CD4-positive, alpha-beta memory T cell (primary cell): ENCODE measurements around the gene WNT8B. TPM values are rescaled to one million over a fixed set of nuclear protein-coding genes. Genes with fewer than 3 reads are reported as not detected.
A peak's percentile ranks its signal among the peaks of the same experiment; 100 is the strongest.

Source experiments
- CTCF ChIA-PET: fragments of 350-600 bp; sonication (Branson Sonifier 250); formaldehyde crosslinking; loops from one replicate; lab custom pipeline; 2021; ENCODE audit warnings: inconsistent platforms; ENCODE audit not compliant: partially characterized antibody; lab: Charles Lee
- POLR2A ChIA-PET: fragments of 350-600 bp; sonication (Branson Sonifier 250); formaldehyde crosslinking; loops from one replicate; lab custom pipeline; 2021; ENCODE audit not compliant: partially characterized antibody; lab: Charles Lee
- DNase-seq, 5 donors: peaks; one replicate each; pipeline versions ENCODE4 v3.0.0 to v3.0.0-alpha.2; 2020 to 2022; ENCODE audit warnings: mixed read lengths in 1 of 5
- H3K27ac ChIP-seq: one replicate; pipeline ENCODE4 v1.7.0; 2013; ENCODE audit warnings: low read depth, low read length
- H3K27me3 ChIP-seq: 2 replicates; pipeline ENCODE4 v1.7.0; 2013; ENCODE audit warnings: mild to moderate bottlenecking, low read length, moderate library complexity; ENCODE audit not compliant: insufficient read depth
- H3K36me3 ChIP-seq: 2 replicates; pipeline ENCODE4 v1.7.0; 2013; ENCODE audit warnings: mild to moderate bottlenecking, low read length, moderate library complexity; ENCODE audit not compliant: insufficient read depth
- H3K4me1 ChIP-seq: 2 replicates; pipeline ENCODE4 v1.7.0; 2013; ENCODE audit warnings: mild to moderate bottlenecking, low read length, moderate library complexity; ENCODE audit not compliant: insufficient read depth
- H3K4me3 ChIP-seq, 2 donors: one replicate each; pipeline ENCODE4 v1.7.0; 2013; ENCODE audit warnings: low read length in 2 of 2, mild to moderate bottlenecking in 1 of 2
- H3K9me3 ChIP-seq, 2 donors: one replicate each; pipeline ENCODE4 v1.7.0; 2013; ENCODE audit warnings: low read length in 2 of 2, control low read depth in 1 of 2; ENCODE audit not compliant: control insufficient read depth in 1 of 2
- H3K27ac Mint-ChIP-seq, 7 donors: one replicate each; pipeline ENCODE4 v1.8.0; 2020 to 2021; ENCODE audit warnings: mixed read lengths in 7 of 7, mild to moderate bottlenecking in 6 of 7, inconsistent platforms in 3 of 7, moderate library complexity in 3 of 7
- H3K27me3 Mint-ChIP-seq, 2 donors: one replicate each; pipeline ENCODE4 v1.8.0; 2020 to 2021; ENCODE audit warnings: mixed read lengths in 2 of 2
- H3K36me3 Mint-ChIP-seq, 2 donors: one replicate each; pipeline ENCODE4 v1.8.0; 2020 to 2021; ENCODE audit warnings: mixed read lengths in 2 of 2, inconsistent platforms in 1 of 2, mild to moderate bottlenecking in 1 of 2
- H3K4me1 Mint-ChIP-seq, 4 donors: one replicate each; pipeline ENCODE4 v1.8.0; 2020 to 2021; ENCODE audit warnings: mixed read lengths in 4 of 4, mild to moderate bottlenecking in 1 of 4
- H3K4me3 Mint-ChIP-seq, 8 donors: one replicate each; pipeline ENCODE4 v1.8.0; 2020 to 2021; ENCODE audit warnings: mixed read lengths in 8 of 8, mild to moderate bottlenecking in 7 of 8, moderate library complexity in 6 of 8, inconsistent platforms in 3 of 8
- H3K9me3 Mint-ChIP-seq, 8 donors: one replicate each; pipeline ENCODE4 v1.8.0; 2020 to 2021; ENCODE audit warnings: mixed read lengths in 8 of 8, mild to moderate bottlenecking in 5 of 8, inconsistent platforms in 3 of 8, moderate library complexity in 1 of 8
- intact Hi-C: fragments of 100-400 bp; cut with micrococcal nuclease; formaldehyde crosslinking; loops from one replicate; pipeline ENCODE4 v1.15.1; 2023
- polyA plus RNA-seq, 2 donors: library from polyadenylated mRNA; unstranded; fragments of 300-500 nt; fragmentation: Illumina TruSeq; gene quantifications; one replicate each; pipeline ENCODE4 v1.2.3, GENCODE V29; 2021
- total RNA-seq, 2 experiments: library from RNA; stranded (reverse); gene quantifications; one replicate each; pipeline ENCODE4 v1.2.3, GENCODE V29; 2021

Gene WNT8B
- total and polyA plus RNA-seq, 4 experiments from 2014 or later, result not detected

- no peak for DNase-seq
- Mint-ChIP-seq H3K4me1 (no peaks in the 10 kb centered on the region), H3K36me3 (peaks cover 62 to 65% of the 10 kb centered on the region in 2 donors), H3K27me3 (no peaks in the 10 kb centered on the region), H3K9me3 (no peaks in the 10 kb centered on the region), H3K4me3 (no peak overlapping the region), H3K27ac (peak overlapping the region in 1 of 7 donors; percentile 29)
- Histone ChIP-seq H3K27me3 (no peaks in the 10 kb centered on the region), H3K27ac (no peak overlapping the region), H3K4me1 (no peaks in the 10 kb centered on the region), H3K9me3 (no peaks in the 10 kb centered on the region), H3K4me3 (no peak overlapping the region), H3K36me3 (peaks cover 32% of the 10 kb centered on the region)
- intact Hi-C loops, result no loop called here
- POLR2A ChIA-PET, result no interaction called here
- CTCF ChIA-PET, result interaction anchor here (1.3 to 2.9 kb wide), 3 partner anchors 19 to 49 kb away, joined by 3 to 14 read pairs (median 7); no protein-coding TSS in a partner anchor
These were observed 26.6 kb downstream of the WNT8B start for GRCh38 chr10:100489396-100489795.

GRCh38 chr10:100490531-100490930, 27.7 kb downstream of the WNT8B start:
- POLR2A ChIA-PET, result no interaction called here
- no peak overlapping the region for H3K4me3 Mint-ChIP-seq
- intact Hi-C loops, result no loop called here
- H3K27me3 ChIP-seq, result no peaks in the 10 kb centered on the region
- no peak overlapping the region for H3K27ac Mint-ChIP-seq
- peaks cover 39% of the 10 kb centered on the region for H3K36me3 ChIP-seq
- H3K9me3 ChIP-seq, result no peaks in the 10 kb centered on the region
- H3K36me3 Mint-ChIP-seq, result peaks cover 68% of the 10 kb centered on the region in 2 donors
- H3K4me3 ChIP-seq, result no peak overlapping the region
- H3K9me3 Mint-ChIP-seq, result no peaks in the 10 kb centered on the region
- no peaks in the 10 kb centered on the region for H3K27me3 Mint-ChIP-seq
- H3K27ac ChIP-seq, result no peak overlapping the region
- no peaks in the 10 kb centered on the region for H3K4me1 Mint-ChIP-seq
- CTCF ChIA-PET, result interaction anchor here (1.6 to 14.3 kb wide), 2 partner anchors 8 to 23 kb away, joined by 4 to 84 read pairs; no protein-coding TSS in a partner anchor
- DNase-seq, result no peak
- no peaks in the 10 kb centered on the region for H3K4me1 ChIP-seq

DNA sequence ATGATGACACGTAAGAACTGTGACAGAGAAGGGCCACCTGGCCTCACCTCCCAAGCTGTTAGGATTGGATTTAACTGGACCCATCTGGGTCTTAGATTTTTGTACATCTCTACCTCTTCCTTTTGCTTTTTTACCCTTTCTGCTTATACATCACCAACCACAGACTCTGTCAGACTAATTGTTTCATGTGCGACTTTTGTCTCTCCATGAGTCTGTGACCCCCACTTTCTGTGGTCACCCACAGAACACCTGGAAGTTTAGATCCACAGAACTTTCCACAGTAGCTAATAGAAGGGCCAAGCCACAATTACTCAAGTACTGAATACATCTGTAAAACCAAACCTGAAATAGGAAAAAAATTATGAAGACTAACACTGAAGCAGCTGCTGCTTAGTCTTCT, 33.8 kb downstream of the WNT8B start:
- POLR2A ChIA-PET, result no interaction called here
- Histone ChIP-seq H3K4me3 (no peak overlapping the region), H3K27ac (no peak overlapping the region), H3K27me3 (no peaks in the 10 kb centered on the region), H3K36me3 (peaks cover 57% of the 10 kb centered on the region), H3K4me1 (no peaks in the 10 kb centered on the region), H3K9me3 (no peaks in the 10 kb centered on the region)
- H3K4me1 Mint-ChIP-seq, result peaks cover 0 to 7% (median under 1%) of the 10 kb centered on the region in 4 donors
- intact Hi-C loops, result no loop called here
- no peaks in the 10 kb centered on the region for H3K27me3 Mint-ChIP-seq
- peaks cover 63 to 77% of the 10 kb centered on the region in 2 donors for H3K36me3 Mint-ChIP-seq
- peak overlapping the region in 1 of 8 donors; percentile 49 for H3K4me3 Mint-ChIP-seq
- CTCF ChIA-PET, result interaction anchor here (4.1 to 14.3 kb wide), 3 partner anchors 12 to 21 kb away, joined by 27 to 84 read pairs (median 36); partner anchors contain the start of gene SEC31B
- no peak overlapping the region for H3K27ac Mint-ChIP-seq
- no peak for DNase-seq
- H3K9me3 Mint-ChIP-seq, result no peaks in the 10 kb centered on the region

DNA sequence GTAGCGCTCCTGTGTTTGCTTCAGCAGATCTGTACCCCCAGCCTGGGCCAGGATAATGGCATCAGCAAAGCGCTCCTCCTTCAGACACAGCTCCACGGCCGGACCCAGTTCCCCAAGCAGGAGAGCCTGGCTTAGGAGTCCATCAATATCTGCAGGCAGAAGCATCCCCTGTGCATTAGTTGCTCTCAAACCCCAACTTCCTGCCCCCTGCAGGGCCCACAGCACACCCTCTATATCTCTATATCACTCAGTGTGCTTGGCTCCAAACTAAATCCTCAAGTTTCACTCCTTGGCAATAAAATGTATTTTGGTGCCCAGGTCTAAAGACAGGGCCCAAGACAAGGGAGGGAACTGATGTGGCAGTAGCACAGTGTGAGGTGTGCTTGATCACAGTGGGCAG, 35.2 kb downstream of the WNT8B start:
- Histone ChIP-seq H3K9me3 (no peaks in the 10 kb centered on the region), H3K27ac (no peak overlapping the region), H3K4me3 (no peak overlapping the region), H3K36me3 (peaks cover 64% of the 10 kb centered on the region), H3K27me3 (no peaks in the 10 kb centered on the region), H3K4me1 (no peaks in the 10 kb centered on the region)
- ChIA-PET POLR2A (no interaction called here), CTCF (interaction anchor here (5.5 to 14.3 kb wide), 2 partner anchors 11 to 15 kb away, joined by 36 to 84 read pairs; no protein-coding TSS in a partner anchor)
- Mint-ChIP-seq H3K27me3 (no peaks in the 10 kb centered on the region), H3K36me3 (peaks cover 70 to 80% of the 10 kb centered on the region in 2 donors), H3K9me3 (no peaks in the 10 kb centered on the region), H3K27ac (peak overlapping the region in 1 of 7 donors; percentile 72), H3K4me1 (peaks cover 0 to 7% (median under 1%) of the 10 kb centered on the region in 4 donors), H3K4me3 (no peak overlapping the region)
- intact Hi-C loops, result no loop called here
- no peak for DNase-seq

DNA sequence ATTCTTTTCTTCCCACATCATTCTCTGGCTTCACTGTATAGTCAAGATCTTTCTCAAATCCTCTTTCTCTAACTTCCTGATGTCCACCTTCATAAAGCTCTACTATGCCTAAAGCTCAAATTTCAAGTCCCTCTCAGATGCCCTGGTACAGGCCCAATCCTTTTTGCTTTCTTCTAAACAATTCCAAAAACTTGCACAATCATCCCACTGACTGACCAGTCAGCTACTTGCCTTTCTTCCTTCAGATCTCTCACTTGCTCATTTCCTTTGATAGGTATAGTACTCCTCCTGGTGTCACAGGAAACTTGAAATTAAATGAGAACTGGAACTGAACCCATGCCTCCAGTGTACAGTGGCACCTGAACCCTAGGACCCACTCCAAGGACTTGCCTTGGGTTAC, 38.6 kb downstream of the WNT8B start:
- H3K9me3 ChIP-seq, result no peaks in the 10 kb centered on the region
- intact Hi-C loops, result no loop called here
- H3K4me3 Mint-ChIP-seq, result no peak overlapping the region
- H3K27ac Mint-ChIP-seq, result peak overlapping the region in 1 of 7 donors; percentile 53
- H3K4me3 ChIP-seq, result no peak overlapping the region
- H3K9me3 Mint-ChIP-seq, result no peaks in the 10 kb centered on the region
- H3K36me3 ChIP-seq, result peaks cover 49% of the 10 kb centered on the region
- no peak overlapping the region for H3K27ac ChIP-seq
- peaks cover 74% of the 10 kb centered on the region in 2 donors for H3K36me3 Mint-ChIP-seq
- CTCF ChIA-PET, result interaction anchor here (0.7 to 14.3 kb wide), 5 partner anchors 8 to 155 kb away, joined by 3 to 84 read pairs (median 5); no protein-coding TSS in a partner anchor
- POLR2A ChIA-PET, result interaction anchor here (0.6 kb wide), 1 partner anchor 1620 kb away, joined by 3 read pairs; no protein-coding TSS in a partner anchor
- no peaks in the 10 kb centered on the region for H3K27me3 Mint-ChIP-seq
- H3K27me3 ChIP-seq, result no peaks in the 10 kb centered on the region
- DNase-seq, result no peak
- H3K4me1 Mint-ChIP-seq, result peaks cover 0 to 9% (median 1%) of the 10 kb centered on the region in 4 donors
- H3K4me1 ChIP-seq, result no peaks in the 10 kb centered on the region

DNA sequence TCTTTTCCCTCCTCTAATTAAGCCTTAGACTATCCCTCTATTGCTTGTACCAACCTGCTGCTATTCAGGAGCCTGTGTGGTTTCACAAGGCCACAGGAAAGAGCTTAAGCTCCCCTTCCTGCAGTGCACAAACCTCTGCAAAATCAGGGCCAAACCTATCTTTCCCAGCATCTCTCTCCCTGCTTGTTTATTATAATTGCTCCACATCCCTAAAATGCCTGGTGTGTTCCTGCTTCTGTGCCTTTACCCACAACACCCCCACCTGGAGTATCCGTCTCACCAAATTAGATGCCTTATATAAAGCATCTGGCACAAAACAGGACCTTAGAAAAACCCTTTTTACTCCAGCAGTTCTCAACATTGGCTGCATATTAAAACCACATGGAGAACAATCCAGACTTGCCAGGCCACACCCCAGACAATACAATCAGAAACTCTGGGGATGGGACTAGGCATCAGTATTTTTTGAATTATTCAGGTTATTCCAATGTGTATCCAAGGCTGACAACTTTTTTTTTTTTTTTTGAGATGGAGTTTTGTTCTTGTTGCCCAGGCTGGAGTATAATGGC, 40.2 kb downstream of the WNT8B start:
- Mint-ChIP-seq H3K27me3 (no peaks in the 10 kb centered on the region), H3K9me3 (no peaks in the 10 kb centered on the region), H3K36me3 (peaks cover 59 to 68% of the 10 kb centered on the region in 2 donors), H3K4me3 (no peak overlapping the region), H3K4me1 (peaks cover 3 to 24% (median 6%) of the 10 kb centered on the region in 4 donors), H3K27ac (peak overlapping the region in 1 of 7 donors; percentile 37)
- no peaks in the 10 kb centered on the region for H3K27me3 ChIP-seq
- ChIA-PET POLR2A (no interaction called here), CTCF (interaction anchor here (1.6 to 14.3 kb wide), 2 partner anchors 20 to 69 kb away, joined by 3 to 84 read pairs; no protein-coding TSS in a partner anchor)
- no peak overlapping the region for H3K27ac ChIP-seq
- H3K9me3 ChIP-seq, result no peaks in the 10 kb centered on the region
- peaks cover 39% of the 10 kb centered on the region for H3K36me3 ChIP-seq
- intact Hi-C loops, result no loop called here
- no peak for DNase-seq
- no peak overlapping the region for H3K4me3 ChIP-seq
- peaks cover 11% of the 10 kb centered on the region for H3K4me1 ChIP-seq

DNA sequence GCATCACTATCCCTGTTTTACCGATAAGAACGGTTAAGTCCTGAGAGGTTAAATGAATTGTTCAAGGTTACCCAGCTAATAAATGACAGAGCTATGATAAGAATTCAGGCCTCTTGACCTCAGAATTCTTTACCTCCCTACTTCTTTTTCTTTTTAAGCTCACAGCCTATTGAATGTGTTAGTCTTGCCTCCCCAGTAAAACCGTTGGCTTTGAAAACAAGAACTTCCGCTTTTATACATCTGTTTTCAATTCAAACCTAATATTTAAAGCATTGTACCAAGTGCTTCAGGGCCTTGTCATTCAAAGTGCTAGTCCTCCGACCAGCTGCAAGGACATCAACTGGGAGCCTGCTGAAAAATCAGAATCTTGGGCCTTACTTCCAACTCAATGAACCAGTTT, 41.3 kb downstream of the WNT8B start:
- Histone ChIP-seq H3K27ac (no peak overlapping the region), H3K27me3 (no peaks in the 10 kb centered on the region), H3K9me3 (no peaks in the 10 kb centered on the region), H3K4me3 (no peak overlapping the region), H3K36me3 (peaks cover 30% of the 10 kb centered on the region), H3K4me1 (peaks cover 22% of the 10 kb centered on the region)
- Mint-ChIP-seq H3K36me3 (peaks cover 51 to 69% of the 10 kb centered on the region in 2 donors), H3K9me3 (no peaks in the 10 kb centered on the region), H3K4me3 (no peak overlapping the region), H3K27ac (no peak overlapping the region), H3K27me3 (no peaks in the 10 kb centered on the region), H3K4me1 (peaks cover 13 to 32% (median 15%) of the 10 kb centered on the region in 4 donors)
- intact Hi-C loops, result no loop called here
- ChIA-PET CTCF (interaction anchor here (8.7 to 14.3 kb wide), 2 partner anchors 16 to 21 kb away, joined by 84 to 133 read pairs; partner anchors contain the start of gene SEC31B), POLR2A (no interaction called here)
- no peak for DNase-seq
